Neural cell (in vitro differentiated cells): ENCODE data around the gene JAGN1. TPM values are rescaled to one million over a fixed set of nuclear protein-coding genes. Genes with fewer than 3 reads are reported as not detected.

ENCODE experiments used
- H2AFZ ChIP-seq: fragments of 200-600, 300-800 bp; sonication (generic), shearing (Covaris generic); 2 replicates; pipeline ENCODE4 v1.6.0; 2014; ENCODE audit warnings: low read depth, mild to moderate bottlenecking, antibody characterized with exemption, low read length, moderate library complexity
- H3F3A ChIP-seq: fragments of 200-600 bp; shearing (Covaris generic); 2 replicates; pipeline ENCODE4 v1.6.1; 2016; ENCODE audit warnings: mild to moderate bottlenecking, moderate library complexity, mixed read lengths, antibody characterized with exemption, low read length; ENCODE audit not compliant: insufficient read depth, poor library complexity, severe bottlenecking
- H3K27ac ChIP-seq: fragments of 200-600, 300-800 bp; sonication (generic), shearing (Covaris generic); 2 replicates; pipeline ENCODE4 v1.5.1; 2014; ENCODE audit warnings: mild to moderate bottlenecking, low read length, moderate library complexity
- H3K27me3 ChIP-seq: fragments of 300-800, 200-600 bp; sonication (generic), shearing (Covaris generic); 2 replicates; pipeline ENCODE4 v1.6.0; 2014; ENCODE audit warnings: mild to moderate bottlenecking, low read depth, low read length, moderate library complexity; ENCODE audit not compliant: insufficient read depth
- H3K36me3 ChIP-seq: fragments of 300-800, 200-600 bp; sonication (generic), shearing (Covaris generic); 2 replicates; pipeline ENCODE4 v1.5.1; 2014; ENCODE audit warnings: mild to moderate bottlenecking, antibody characterized with exemption, low read length, moderate library complexity; ENCODE audit not compliant: insufficient read depth
- H3K4me2 ChIP-seq: fragments of 300-800, 200-600 bp; sonication (generic), shearing (Covaris generic); 2 replicates; pipeline ENCODE4 v1.6.0; 2014; ENCODE audit warnings: mild to moderate bottlenecking, low read length
- H3K4me3 ChIP-seq: fragments of 300-800, 200-600 bp; sonication (generic), shearing (Covaris generic); 2 replicates; pipeline ENCODE4 v1.5.1; 2014; ENCODE audit warnings: mild to moderate bottlenecking, low read length, moderate library complexity
- H3K79me2 ChIP-seq: fragments of 200-600 bp; shearing (Covaris generic); replicated peaks from 2 replicates; pipeline ENCODE4 v1.6.0; 2014; ENCODE audit warnings: mild to moderate bottlenecking, low read length, moderate library complexity; ENCODE audit not compliant: insufficient read depth
- H3K9ac ChIP-seq: fragments of 300-800, 200-600 bp; sonication (generic), shearing (Covaris generic); 2 replicates; pipeline ENCODE4 v1.6.1; 2016; ENCODE audit warnings: mild to moderate bottlenecking, low read length, mixed read lengths
- H3K9me2 ChIP-seq: fragments of 200-600 bp; shearing (Covaris generic); 2 replicates; pipeline ENCODE4 v1.6.1; 2016; ENCODE audit warnings: mild to moderate bottlenecking, low read length, mixed read lengths; ENCODE audit not compliant: insufficient read depth
- H3K9me3 ChIP-seq: fragments of 200-600, 300-800 bp; sonication (generic), shearing (Covaris generic); 2 replicates; pipeline ENCODE4 v1.6.1; 2016; ENCODE audit warnings: mild to moderate bottlenecking, mixed run types, low read length, moderate library complexity, mixed read lengths
- H4K20me1 ChIP-seq: fragments of 200-600 bp; shearing (Covaris generic); 2 replicates; pipeline ENCODE4 v1.6.1; 2016; ENCODE audit warnings: mild to moderate bottlenecking, mixed run types; ENCODE audit not compliant: insufficient read depth
- CTCF ChIP-seq: fragments of 450-650 bp; IDR thresholded peaks from 2 replicates; pipeline ENCODE4 v1.5.1; 2014; ENCODE audit warnings: antibody characterized with exemption, mild to moderate bottlenecking, moderate library complexity; ENCODE audit not compliant: poor library complexity, severe bottlenecking
- EP300 ChIP-seq: fragments of 450-650 bp; conservative IDR thresholded peaks from 2 replicates; pipeline ENCODE4 v1.6.1; 2014; ENCODE audit warnings: antibody characterized with exemption, mild to moderate bottlenecking, moderate library complexity; ENCODE audit not compliant: poor library complexity, severe bottlenecking
- EZH2 ChIP-seq: fragments of 200-600, 300-800 bp; shearing (Covaris generic), sonication (generic); IDR thresholded peaks from 2 replicates; pipeline ENCODE4 v1.6.1; 2014; ENCODE audit warnings: antibody characterized with exemption, low read length, borderline replicate concordance, mild to moderate bottlenecking; ENCODE audit not compliant: insufficient read depth, poor library complexity, severe bottlenecking
- MXI1 ChIP-seq: fragments of 450-650 bp; conservative IDR thresholded peaks from 2 replicates; pipeline ENCODE4 v1.6.1; 2014; ENCODE audit warnings: antibody characterized with exemption, mild to moderate bottlenecking; ENCODE audit not compliant: poor library complexity, severe bottlenecking
- POLR2AphosphoS5 ChIP-seq: IDR thresholded peaks from 2 replicates; pipeline ENCODE4 v1.6.1; 2012
- RAD21 ChIP-seq: fragments of 450-650 bp; conservative IDR thresholded peaks from 2 replicates; pipeline ENCODE4 v1.6.1; 2014; ENCODE audit warnings: antibody characterized with exemption, mild to moderate bottlenecking, moderate library complexity
- REST ChIP-seq: IDR thresholded peaks from 2 replicates; pipeline ENCODE4 v1.6.1; 2012; ENCODE audit warnings: borderline replicate concordance
- SMC3 ChIP-seq: fragments of 450-650 bp; conservative IDR thresholded peaks from 2 replicates; pipeline ENCODE4 v1.6.1; 2014; ENCODE audit warnings: antibody characterized with exemption, mild to moderate bottlenecking, moderate library complexity; ENCODE audit not compliant: poor library complexity
- TAF1 ChIP-seq: IDR thresholded peaks from 2 replicates; pipeline ENCODE4 v1.6.1; 2012; ENCODE audit warnings: low read depth
- polyA plus RNA-seq: library from polyadenylated mRNA; depleted of rRNA; stranded (reverse); fragments of >200 nt; gene quantifications from 2 replicates; pipeline ENCODE4 v1.2.3, GENCODE V29; 2014

The JAGN1 gene
- polyA plus RNA-seq, 1 donor from 2014 or later = 26.5 TPM

GRCh38 chr3:9878700-9879099 is 11.7 kb upstream of the JAGN1 start:
- Histone ChIP-seq H3K9me3 (no peaks in the 10 kb centered on the region), H3K4me2 (no peak overlapping the region), H3K27ac (no peak overlapping the region), H2AFZ (no peak overlapping the region), H3K4me3 (no peak overlapping the region), H4K20me1 (no peaks in the 10 kb centered on the region), H3K9ac (no peak overlapping the region), H3K79me2 (no peaks in the 10 kb centered on the region), H3K36me3 (no peaks in the 10 kb centered on the region), H3F3A (no peaks in the 10 kb centered on the region), H3K27me3 (no peaks in the 10 kb centered on the region), H3K9me2 (no peaks in the 10 kb centered on the region)
- TF ChIP-seq POLR2AphosphoS5 (no peak), REST (no peak), MXI1 (no peak), CTCF (no peak), RAD21 (no peak), EZH2 (no peak), SMC3 (no peak), EP300 (no peak), TAF1 (no peak)

GRCh38 chr3:9879830-9880549 is 10.4 kb upstream of the JAGN1 start, which contains the start of gene CIDEC:
Gene CIDEC, minus strand, starts transcription at chr3:9880253. Its CDS starts 1,767 bp downstream, at chr3:9878486.
- no peaks in the 10 kb centered on the region for H4K20me1 ChIP-seq
- H3K27ac ChIP-seq = no peak within 1 kb of the TSS
- no peaks in the 10 kb centered on the region for H3K9me2 ChIP-seq
- no peaks in the 10 kb centered on the region for H3F3A ChIP-seq
- H3K4me2 ChIP-seq = no peak within 1 kb of the TSS
- no peak within 1 kb of the TSS for H3K4me3 ChIP-seq
- no peak within 1 kb of the TSS for H3K9ac ChIP-seq
- TF ChIP-seq POLR2AphosphoS5 (no peak), EP300 (no peak), RAD21 (no peak), CTCF (no peak), EZH2 (no peak)
- no peaks in the 10 kb centered on the region for H3K9me3 ChIP-seq
- H3K79me2 ChIP-seq = no peaks in the 10 kb centered on the region
- H3K36me3 ChIP-seq = no peaks in the 10 kb centered on the region
- no peaks in the 10 kb centered on the region for H3K27me3 ChIP-seq
- H2AFZ ChIP-seq = no peak within 1 kb of the TSS
